Ovary (tissue), 9 donors: ENCODE data around the gene ABHD17C. TPM values are rescaled to one million over a fixed set of nuclear protein-coding genes. Genes with fewer than 3 reads are reported as not detected.
"Not testable (repeated sequence)": the region's sequence is repeated elsewhere in the genome, so short reads cannot be mapped to it uniquely, and the experiment has no call there.

Source experiments
- DNase-seq, 5 donors: peaks; one replicate each; pipeline ENCODE4 v3.0.0-alpha.2; 2019 to 2020
- H3K27ac ChIP-seq, 2 donors: fragments of 200-600 bp; one replicate each; pipeline versions ENCODE4 v1.5.1 to v1.8.0; 2019 to 2022
- H3K27me3 ChIP-seq: fragments of 200-600 bp; one replicate; pipeline ENCODE4 v1.8.0; 2022
- H3K36me3 ChIP-seq: fragments of 200-600 bp; sonication (generic); one replicate; pipeline ENCODE4 v1.5.1; 2019
- H3K4me1 ChIP-seq: one replicate; pipeline ENCODE4 v1.8.1; 2013; ENCODE audit warnings: mild to moderate bottlenecking, moderate library complexity; ENCODE audit not compliant: insufficient read depth
- H3K4me3 ChIP-seq: fragments of 200-600 bp; sonication (generic); one replicate; pipeline ENCODE4 v1.5.1; 2017
- H3K9me3 ChIP-seq, 2 donors: fragments of 200-600 bp in 1 of 2; sonication (generic) in 1 of 2; one replicate each; pipeline versions ENCODE4 v1.5.1 to v1.8.1; 2013 to 2019; ENCODE audit warnings: mild to moderate bottlenecking in 1 of 2, moderate library complexity in 1 of 2
- CTCF ChIP-seq, 3 donors: fragments of 450-650 bp in 2 of 3; fragments of 200-600 bp in 1 of 3; IDR thresholded peaks; one replicate each; pipeline versions ENCODE4 v1.5.1 to v1.8.0; 2016 to 2022; ENCODE audit warnings: antibody characterized with exemption in 3 of 3, mild to moderate bottlenecking in 1 of 3
- EP300 ChIP-seq: sonication (generic); formaldehyde crosslinking; IDR thresholded peaks from one replicate; pipeline ENCODE4 v1.6.1; 2017; ENCODE audit warnings: antibody characterized with exemption
- POLR2A ChIP-seq: fragments of 450-650 bp; IDR thresholded peaks from one replicate; pipeline ENCODE4 v1.6.1; 2017; ENCODE audit warnings: antibody characterized with exemption, mild to moderate bottlenecking, moderate library complexity
- WGBS, 3 donors: extraction: QIAGEN DNeasy Blood & Tissue Kit in 1 of 3; methylation state at CpG; one replicate each; pipeline versions ENCODE4 v1.1.5 to v1.1.7; 2013 to 2017; 5-methylcytosine and 5-hydroxymethylcytosine counted together
- intact Hi-C, 4 donors: fragments of 100-400 bp; cut with DNase I; formaldehyde crosslinking; loops; one replicate each; pipeline versions ENCODE4 v1.11.0 to v1.15.1; 2022 to 2023
- polyA plus RNA-seq, 2 donors: library from polyadenylated mRNA; stranded (reverse); fragments of 200-250 nt in 1 of 2; fragments of 350-450 nt in 1 of 2; fragmentation: Illumina TruSeq in 1 of 2; extraction: RNeasy Lipid Tissue Mini Kit (QIAGEN cat#74804) in 1 of 2; gene quantifications; one replicate each; pipeline ENCODE4 v1.2.3, GENCODE V29; 2013 to 2014
- total RNA-seq, 7 donors: library from RNA; depleted of rRNA in 2 of 7; stranded (reverse); fragments of >200 nt in 2 of 7; fragmentation: NEBNext Ultra II Directional in 3 of 7; extraction: Animal tissue kit (Norgen Biotek cat#: 25700) in 3 of 7; gene quantifications; one replicate each; pipeline versions ENCODE4 v1.1.0 to v1.2.4, GENCODE V29; 2016 to 2023
- donor health status: DM: no; HTN: no; CAD: no; lungs with moderate emphysema.
- donor health status: DM: no; HTN: no; CAD: no.
- donor health status: Bipolar disorder and iron deficiency.
- donor health status: DM: yes; HTN: yes; CAD: no.
- donor health status: DM: no; HTN: no; CAD: no.
- donor health status: DM: yes; HTN: yes; CAD: no.

Gene ABHD17C
- total and polyA plus RNA-seq, 9 donors = 1.2 to 5.6 (median 3.6) TPM

- WGBS, 3 donors = 37 to 43% (median 42%) methylated on average over 4 of the region's 4 CpGs
- Histone ChIP-seq H3K27ac (no peak overlapping the region), H3K4me1 (peaks cover 2% of the 10 kb centered on the region), H3K4me3 (no peak overlapping the region), H3K36me3 (no peaks in the 10 kb centered on the region), H3K27me3 (no peaks in the 10 kb centered on the region), H3K9me3 (no peaks in the 10 kb centered on the region)
- no peak for DNase-seq
- intact Hi-C loops = no loop called here
- TF ChIP-seq POLR2A = no peak
- TF ChIP-seq CTCF (IDR thresholded peaks at IDR 0.05) = no peak
- no peak for TF ChIP-seq EP300
Measured at GRCh38 chr15:80760960-80761359, 65.8 kb downstream of the ABHD17C start.

GRCh38 chr15:80761754-80762153, 66.6 kb downstream of the ABHD17C start:
- H3K36me3 ChIP-seq = no peaks in the 10 kb centered on the region
- no peak overlapping the region for H3K4me3 ChIP-seq
- H3K27me3 ChIP-seq = no peaks in the 10 kb centered on the region
- TF ChIP-seq EP300 (no peak), POLR2A (no peak), CTCF (IDR thresholded peaks at IDR 0.05) (no peak)
- H3K27ac ChIP-seq = no peak overlapping the region
- H3K4me1 ChIP-seq = peaks cover 2% of the 10 kb centered on the region
- 85 to 90% (median 88%) methylated on average over 6 of the region's 6 CpGs for WGBS, 3 donors
- DNase-seq = no peak
- intact Hi-C loops = no loop called here
- H3K9me3 ChIP-seq = no peaks in the 10 kb centered on the region

GRCh38 chr15:80763235-80763634, 68.1 kb downstream of the ABHD17C start:
- WGBS, 3 donors = 91 to 96% (median 94%) methylated on average over 3 of the region's 3 CpGs
- H3K36me3 ChIP-seq, H3K27ac ChIP-seq, H3K27me3 ChIP-seq, H3K4me1 ChIP-seq, intact Hi-C loops, H3K9me3 ChIP-seq, H3K4me3 ChIP-seq, DNase-seq: not testable (repeated sequence)

- DNase-seq = no peak
- no peak overlapping the region for H3K27ac ChIP-seq
- intact Hi-C loops = no loop called here
- H3K4me1 ChIP-seq = no peaks in the 10 kb centered on the region
- H3K36me3 ChIP-seq = no peaks in the 10 kb centered on the region
- H3K27me3 ChIP-seq = no peaks in the 10 kb centered on the region
- WGBS, 3 donors = 56 to 62% (median 60%) methylated on average over 3 of the region's 3 CpGs
- TF ChIP-seq EP300 (no peak), CTCF (IDR thresholded peaks at IDR 0.05) (no peak), POLR2A (no peak)
- H3K4me3 ChIP-seq = no peak overlapping the region
- H3K9me3 ChIP-seq = no peaks in the 10 kb centered on the region
Measured at GRCh38 chr15:80764535-80764934, 69.4 kb downstream of the ABHD17C start.

GRCh38 chr15:80766275-80766674, 71.2 kb downstream of the ABHD17C start:
- H3K27me3 ChIP-seq = no peaks in the 10 kb centered on the region
- no peaks in the 10 kb centered on the region for H3K36me3 ChIP-seq
- H3K4me3 ChIP-seq = no peak overlapping the region
- no peak for TF ChIP-seq EP300
- TF ChIP-seq POLR2A = no peak
- no peak for TF ChIP-seq CTCF (IDR thresholded peaks at IDR 0.05)
- H3K4me1 ChIP-seq = no peaks in the 10 kb centered on the region
- H3K9me3 ChIP-seq = no peaks in the 10 kb centered on the region
- H3K27ac ChIP-seq = no peak overlapping the region
- no peak for DNase-seq
- 87 to 97% (median 94%) methylated on average over 3 of the region's 3 CpGs for WGBS, 3 donors
- intact Hi-C loops = loop anchor here in 1 of 4 donors (5.0 kb wide), 1 partner anchor 1379 kb away; no protein-coding TSS in a partner anchor
